ENCODE results near the gene SPAAR. TPM values are rescaled to one million over a fixed set of nuclear protein-coding genes. Genes with fewer than 3 reads are reported as not detected.

SPAAR gene
- total RNA-seq, 1 experiment from 2014 or later, result not detected

DNA sequence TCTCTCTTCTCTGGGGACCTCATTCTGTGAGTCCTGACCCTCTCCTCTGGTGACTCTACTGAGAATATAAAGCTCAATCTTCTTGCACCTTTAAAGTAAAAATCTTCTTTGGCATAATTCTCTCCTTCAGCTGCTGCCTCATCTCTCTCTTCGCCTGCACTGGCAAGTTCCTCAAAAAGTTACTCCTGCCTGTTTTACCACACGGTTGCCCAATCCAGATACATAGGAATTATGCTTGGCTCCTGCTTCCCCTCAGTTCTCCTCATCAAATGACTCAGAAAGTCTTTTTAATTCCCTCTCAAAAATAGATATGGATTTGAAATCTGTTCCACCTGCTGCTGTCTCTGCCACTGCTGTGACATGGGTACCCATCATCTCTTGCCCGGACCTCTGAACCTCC, 17.6 kb upstream of the SPAAR start:
- no peak overlapping the region for H3K14ac ChIP-seq (ENCODE audit: insufficient read depth, low read length)
- no peak overlapping the region for H3K18ac ChIP-seq (ENCODE audit: insufficient read length, low read depth, low read length)
- H2AFZ ChIP-seq (ENCODE audit: low read length), result no peak overlapping the region
- TF ChIP-seq, protein P1, sequence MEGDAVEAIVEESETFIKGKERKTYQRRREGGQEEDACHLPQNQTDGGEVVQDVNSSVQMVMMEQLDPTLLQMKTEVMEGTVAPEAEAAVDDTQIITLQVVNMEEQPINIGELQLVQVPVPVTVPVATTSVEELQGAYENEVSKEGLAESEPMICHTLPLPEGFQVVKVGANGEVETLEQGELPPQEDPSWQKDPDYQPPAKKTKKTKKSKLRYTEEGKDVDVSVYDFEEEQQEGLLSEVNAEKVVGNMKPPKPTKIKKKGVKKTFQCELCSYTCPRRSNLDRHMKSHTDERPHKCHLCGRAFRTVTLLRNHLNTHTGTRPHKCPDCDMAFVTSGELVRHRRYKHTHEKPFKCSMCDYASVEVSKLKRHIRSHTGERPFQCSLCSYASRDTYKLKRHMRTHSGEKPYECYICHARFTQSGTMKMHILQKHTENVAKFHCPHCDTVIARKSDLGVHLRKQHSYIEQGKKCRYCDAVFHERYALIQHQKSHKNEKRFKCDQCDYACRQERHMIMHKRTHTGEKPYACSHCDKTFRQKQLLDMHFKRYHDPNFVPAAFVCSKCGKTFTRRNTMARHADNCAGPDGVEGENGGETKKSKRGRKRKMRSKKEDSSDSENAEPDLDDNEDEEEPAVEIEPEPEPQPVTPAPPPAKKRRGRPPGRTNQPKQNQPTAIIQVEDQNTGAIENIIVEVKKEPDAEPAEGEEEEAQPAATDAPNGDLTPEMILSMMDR (conservative IDR thresholded peaks at IDR 0.05), result no peak
- H2BK12ac ChIP-seq (ENCODE audit: insufficient read length, low read depth, low read length), result no peak overlapping the region
- no peak overlapping the region for H2AK5ac ChIP-seq (ENCODE audit: insufficient read length, low read length)
- H3K23me2 ChIP-seq (ENCODE audit: insufficient read length, low read depth, low read length, poor library complexity, severe bottlenecking), result no peaks in the 10 kb centered on the region
- H3K9me3 ChIP-seq (ENCODE audit: control insufficient read depth, low read depth, low read length), result no peaks in the 10 kb centered on the region
- H4K91ac ChIP-seq (ENCODE audit: insufficient read length, low read depth, low read length), result no peak overlapping the region
- no peak overlapping the region; a peak in 1 of 7 replicates for H3K27ac Mint-ChIP-seq
- no peak overlapping the region for H3K4me3 Mint-ChIP-seq
- H2BK120ac ChIP-seq (ENCODE audit: low read depth, low read length, poor library complexity, severe bottlenecking), result no peak overlapping the region
- no peak overlapping the region for H4K8ac ChIP-seq (replicated peaks; ENCODE audit: insufficient read length, low read depth, low read length)
- no peaks in the 10 kb centered on the region for H3K36me3 Mint-ChIP-seq (ENCODE audit: insufficient read depth in 1 of 3, low read depth in 3 of 3)
- no peaks in the 10 kb centered on the region for H3K79me1 ChIP-seq (ENCODE audit: insufficient read depth, low read depth, low read length, poor library complexity, severe bottlenecking)
- H4K5ac ChIP-seq (ENCODE audit: insufficient read length, low read depth, low read length), result no peak overlapping the region
- no peaks in the 10 kb centered on the region for H3K4me1 ChIP-seq (ENCODE audit: insufficient read depth, low read length)
- no peak for DNase-seq
- H3K27ac ChIP-seq (ENCODE audit: insufficient read length, low read depth, low read length), result no peak overlapping the region
- H3K79me2 ChIP-seq (ENCODE audit: insufficient read depth, low read length), result no peaks in the 10 kb centered on the region
- H2BK15ac ChIP-seq (ENCODE audit: low read depth, low read length), result no peak overlapping the region
- no peak overlapping the region for H3T11ph ChIP-seq (ENCODE audit: low read length)
- H2BK20ac ChIP-seq (ENCODE audit: low read depth, low read length, poor library complexity, severe bottlenecking), result no peak overlapping the region
- peaks cover 15% of the 10 kb centered on the region for H3K27me3 Mint-ChIP-seq (ENCODE audit: low read depth)
- H2BK5ac ChIP-seq (ENCODE audit: insufficient read length, low read length), result no peak overlapping the region
- no CpG with 5 or more reads among the region's 3 CpGs for WGBS (ENCODE audit: extremely low coverage, insufficient read length, low lambda C conversion rate)
- no peaks in the 10 kb centered on the region for H3K9me3 Mint-ChIP-seq
- H3K4me2 ChIP-seq (ENCODE audit: insufficient read depth, insufficient read length, low read length), result no peak overlapping the region
- no peak overlapping the region for H3K9ac ChIP-seq (ENCODE audit: extremely low read depth, insufficient read length, low read length)
- H3K4ac ChIP-seq (ENCODE audit: low read depth, low read length), result no peak overlapping the region
- H3K56ac ChIP-seq (ENCODE audit: insufficient read length, low read depth, low read length), result no peak overlapping the region
- no peaks in the 10 kb centered on the region for H3K27me3 ChIP-seq (ENCODE audit: insufficient read depth, low read length)
- no peaks in the 10 kb centered on the region for H4K20me1 ChIP-seq (ENCODE audit: control insufficient read depth, insufficient read depth, insufficient read length)
- no peaks in the 10 kb centered on the region for H3K4me1 Mint-ChIP-seq
- H3K23ac ChIP-seq (ENCODE audit: insufficient read length, low read depth, low read length), result no peak overlapping the region
